Fibroblast of the aortic adventitia (primary cell): Measurements from ENCODE around the gene CUX1. TPM values are rescaled to one million over a fixed set of nuclear protein-coding genes. Genes with fewer than 3 reads are reported as not detected.
"Not testable (repeated sequence)": the region's sequence is repeated elsewhere in the genome, so short reads cannot be mapped to it uniquely, and the experiment has no call there.

Source experiments
- DNase-seq: peaks from one replicate; pipeline ENCODE4 v3.0.0-alpha.2; 2010; ENCODE audit warnings: low read depth
- H3K4me3 ChIP-seq: 2 replicates; pipeline ENCODE4 v1.5.1; 2011; ENCODE audit warnings: low read depth, mild to moderate bottlenecking, control low read depth, low read length, moderate library complexity
- total RNA-seq: library from RNA; depleted of rRNA; stranded (reverse); fragments of >200 nt; gene quantifications from 2 replicates; pipeline ENCODE4 v1.2.3, GENCODE V29; 2012; ENCODE audit warnings: low replicate concordance
- TF ChIP-seq, protein P1 (sequence below): IDR thresholded peaks from 2 replicates; pipeline ENCODE4 v1.5.1; 2011; ENCODE audit warnings: mild to moderate bottlenecking, low read length, control low read depth, inconsistent platforms; ENCODE audit not compliant: insufficient read depth

The CUX1 gene
- total RNA-seq, 1 donor: 44.2 TPM

DNA sequence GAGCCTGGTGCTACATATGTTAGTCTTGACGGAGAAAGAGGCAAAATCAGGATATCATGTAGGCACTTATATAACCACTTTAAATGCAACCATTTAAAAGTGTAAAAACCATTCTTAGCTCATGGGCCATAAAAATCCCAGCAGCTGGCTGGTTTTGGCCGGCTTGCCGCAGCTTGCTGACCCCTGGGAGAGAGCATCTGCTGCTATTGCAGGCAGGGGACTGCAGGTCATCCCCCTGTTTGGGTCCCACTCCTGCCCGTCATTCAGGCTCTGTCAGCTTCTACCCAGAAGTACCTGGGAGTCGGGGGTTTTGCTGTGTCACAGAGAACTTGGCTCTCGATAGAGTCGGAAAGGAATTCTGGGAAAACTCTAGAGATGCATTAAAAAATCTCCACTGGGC is 187.4 kb downstream of the CUX1 start:
- H3K4me3 ChIP-seq: no peak overlapping the region
- DNase-seq: no peak
- TF ChIP-seq, protein P1, sequence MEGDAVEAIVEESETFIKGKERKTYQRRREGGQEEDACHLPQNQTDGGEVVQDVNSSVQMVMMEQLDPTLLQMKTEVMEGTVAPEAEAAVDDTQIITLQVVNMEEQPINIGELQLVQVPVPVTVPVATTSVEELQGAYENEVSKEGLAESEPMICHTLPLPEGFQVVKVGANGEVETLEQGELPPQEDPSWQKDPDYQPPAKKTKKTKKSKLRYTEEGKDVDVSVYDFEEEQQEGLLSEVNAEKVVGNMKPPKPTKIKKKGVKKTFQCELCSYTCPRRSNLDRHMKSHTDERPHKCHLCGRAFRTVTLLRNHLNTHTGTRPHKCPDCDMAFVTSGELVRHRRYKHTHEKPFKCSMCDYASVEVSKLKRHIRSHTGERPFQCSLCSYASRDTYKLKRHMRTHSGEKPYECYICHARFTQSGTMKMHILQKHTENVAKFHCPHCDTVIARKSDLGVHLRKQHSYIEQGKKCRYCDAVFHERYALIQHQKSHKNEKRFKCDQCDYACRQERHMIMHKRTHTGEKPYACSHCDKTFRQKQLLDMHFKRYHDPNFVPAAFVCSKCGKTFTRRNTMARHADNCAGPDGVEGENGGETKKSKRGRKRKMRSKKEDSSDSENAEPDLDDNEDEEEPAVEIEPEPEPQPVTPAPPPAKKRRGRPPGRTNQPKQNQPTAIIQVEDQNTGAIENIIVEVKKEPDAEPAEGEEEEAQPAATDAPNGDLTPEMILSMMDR: no peak

DNA sequence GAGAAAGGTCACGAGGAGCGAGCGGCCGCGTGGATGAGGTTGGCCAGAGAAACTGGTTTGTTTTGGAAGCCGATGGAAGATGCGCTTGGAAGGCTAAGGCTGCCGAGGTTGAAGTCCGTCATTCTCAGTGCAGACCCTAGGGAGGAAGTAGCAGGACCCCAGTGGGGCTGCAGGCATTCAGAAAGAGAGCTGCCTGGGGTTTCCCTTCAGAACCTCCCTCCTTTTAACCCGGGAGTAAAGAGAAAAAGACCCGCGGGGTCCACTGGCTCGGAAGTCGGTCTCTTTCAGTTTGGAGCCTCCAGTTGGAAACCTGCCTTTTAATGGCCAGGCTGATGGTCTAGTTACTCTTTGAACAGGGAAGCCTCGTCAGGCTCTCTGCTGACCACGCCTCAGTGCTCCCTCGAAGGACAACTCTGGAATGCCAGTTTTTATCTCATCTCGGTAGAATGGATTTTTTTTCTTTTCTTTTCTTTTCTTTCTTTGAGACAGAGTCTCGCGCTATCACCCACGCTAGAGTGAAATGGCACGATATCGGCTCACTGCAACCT is 188.6 kb downstream of the CUX1 start:
- DNase-seq: no peak
- H3K4me3 ChIP-seq: no peak overlapping the region
- TF ChIP-seq, protein P1: no peak

DNA sequence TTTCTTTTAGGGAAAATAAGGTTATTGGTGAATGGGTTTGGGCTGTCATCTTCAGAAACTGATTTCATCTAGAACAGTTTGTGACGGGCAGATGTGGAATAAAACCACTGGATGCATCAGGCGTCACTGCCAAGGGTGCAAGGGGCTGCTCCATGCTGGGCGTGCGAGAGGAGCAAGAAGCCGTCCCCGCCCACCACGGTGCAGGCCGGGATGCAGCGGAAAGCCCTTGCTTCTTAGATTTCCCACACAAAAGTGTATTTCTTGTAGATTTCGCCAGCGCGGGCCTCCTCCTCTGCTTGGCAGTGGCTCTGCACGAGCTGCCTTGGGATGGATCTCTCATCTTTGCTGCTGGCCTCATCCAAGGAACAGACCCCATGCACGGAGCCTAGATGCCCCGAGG is 189.3 kb downstream of the CUX1 start:
- DNase-seq: no peak
- no peak overlapping the region for H3K4me3 ChIP-seq
- TF ChIP-seq, protein P1: no peak

DNA sequence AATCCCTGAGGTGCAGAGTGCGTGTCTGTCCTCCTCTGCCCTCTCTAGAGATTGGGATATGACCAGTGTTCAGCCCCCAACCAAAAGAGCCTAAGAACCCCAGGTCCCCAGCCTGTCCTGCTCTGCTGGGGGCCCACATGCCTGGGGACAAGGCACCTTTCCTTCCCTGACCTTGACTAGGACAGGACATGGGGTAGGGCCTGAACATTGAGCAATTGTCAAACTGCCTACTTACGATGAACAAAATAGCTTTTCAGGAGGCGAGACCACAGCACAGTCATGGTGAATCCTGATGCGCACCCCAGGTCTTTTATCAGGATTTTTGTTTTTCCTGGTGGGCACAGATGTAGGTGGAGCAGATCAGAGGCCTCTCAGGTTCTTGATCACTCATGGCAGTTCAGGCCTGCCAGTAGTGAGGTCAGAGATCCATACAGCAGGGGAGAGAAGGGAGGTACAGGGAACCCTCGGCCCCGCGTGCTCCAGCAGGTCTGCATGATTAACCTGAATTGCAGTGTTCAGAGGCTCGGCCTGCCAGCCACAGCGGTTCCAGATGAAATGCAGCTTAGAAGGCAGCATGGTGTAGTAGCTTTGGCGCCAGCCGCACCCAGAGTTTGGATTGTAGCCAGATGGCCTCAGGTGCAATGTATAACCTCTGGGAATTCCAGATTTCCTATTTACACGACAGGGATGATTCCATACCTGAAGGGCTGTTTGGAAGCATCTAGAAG is 191.3 kb downstream of the CUX1 start:
- TF ChIP-seq, protein P1: no peak
- DNase-seq: no peak
- no peak overlapping the region for H3K4me3 ChIP-seq

DNA sequence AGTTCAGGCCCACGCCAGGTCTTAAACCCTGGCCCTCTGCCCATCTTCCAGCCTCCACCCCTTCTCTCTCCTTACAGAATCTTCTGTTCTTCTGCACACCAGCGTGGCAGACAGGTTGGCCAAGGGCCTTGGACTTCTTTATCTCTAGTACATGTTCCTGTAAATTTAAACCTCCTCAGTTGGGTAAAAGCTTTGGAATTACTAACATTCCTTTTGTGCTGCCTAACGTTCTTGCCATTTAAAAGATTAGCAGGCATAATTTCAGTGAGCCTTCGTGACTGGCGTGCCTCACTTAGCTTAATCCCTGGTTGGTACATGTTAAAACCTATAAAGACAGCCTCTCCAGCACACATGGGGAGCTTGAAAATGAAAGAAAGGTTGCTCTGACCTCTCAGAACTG is 192.2 kb downstream of the CUX1 start:
- peak; percentile 50 for DNase-seq
- TF ChIP-seq, protein P1: no peak
- no peak overlapping the region for H3K4me3 ChIP-seq

DNA sequence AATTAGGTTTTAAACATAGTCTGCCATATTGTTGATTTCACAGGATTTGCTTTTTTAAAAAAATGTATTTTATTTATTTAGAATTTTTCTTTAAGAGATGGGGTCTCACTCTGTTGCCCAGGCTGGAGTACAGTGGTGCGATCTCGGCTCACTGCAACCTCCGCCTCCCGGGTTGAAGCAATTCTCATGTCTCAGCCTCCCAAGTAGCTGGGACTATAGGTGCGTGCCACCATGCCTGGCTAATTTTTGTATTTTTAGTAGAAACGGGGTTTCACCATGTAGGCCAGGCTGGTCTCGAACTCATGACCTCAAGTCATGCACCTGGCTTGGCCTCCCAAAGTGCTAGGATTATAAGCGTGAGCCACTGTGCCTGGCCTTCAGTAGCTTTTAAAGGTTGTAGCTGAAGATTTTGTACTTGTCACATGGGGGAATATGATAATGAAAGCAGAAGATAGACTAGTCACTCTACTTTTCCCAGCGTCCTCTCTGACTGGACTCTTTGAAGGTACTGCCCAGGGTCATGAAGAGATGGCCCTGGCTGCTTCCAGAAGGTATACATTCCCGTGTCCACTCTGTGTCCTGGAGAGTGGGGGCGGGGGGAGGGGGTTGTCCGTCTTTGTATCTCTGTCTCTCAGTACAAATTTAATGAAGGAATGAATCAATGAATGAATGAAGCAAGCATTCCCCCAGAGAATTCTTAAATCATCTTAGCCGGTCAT is 194.8 kb downstream of the CUX1 start:
- not testable (repeated sequence) for DNase-seq, H3K4me3 ChIP-seq

DNA sequence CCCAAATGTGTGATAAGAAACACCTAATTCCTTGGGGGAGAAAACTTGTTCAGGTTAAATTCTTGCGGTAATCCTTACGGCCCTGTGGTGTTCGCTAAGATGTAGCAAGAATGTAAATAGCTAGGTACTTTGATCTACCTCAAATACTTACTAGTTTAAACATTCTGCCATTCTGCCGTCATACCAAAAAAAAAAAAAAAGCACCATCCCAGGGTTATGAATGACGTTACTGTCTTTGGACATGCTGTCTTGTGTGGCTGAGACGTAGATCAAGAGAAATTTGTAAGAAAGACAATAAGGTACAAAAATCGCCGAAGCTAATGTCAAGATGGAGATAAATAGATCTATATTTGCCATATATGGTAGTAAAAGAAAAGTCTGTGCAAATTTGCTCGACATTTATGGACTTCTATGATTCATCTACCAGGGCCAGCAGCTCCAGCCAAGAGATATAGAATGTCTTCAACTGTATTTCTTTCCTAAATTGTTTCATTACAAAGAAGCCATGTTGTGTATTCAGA is 195.6 kb downstream of the CUX1 start:
- H3K4me3 ChIP-seq: no peak overlapping the region
- peak; percentile 20 for DNase-seq
- TF ChIP-seq, protein P1: no peak
